Psoas muscle (tissue), 8 donors: ENCODE data around the gene IQCK. TPM values are rescaled to one million over a fixed set of nuclear protein-coding genes. Genes with fewer than 3 reads are reported as not detected.
A peak's percentile ranks its signal among the peaks of the same experiment; 100 is the strongest.

Source experiments
- ATAC-seq, 4 donors: fragments of 200-7000 bp; cut with Tn5 transposase; one replicate each; pipeline ENCODE4 v1.9.1; 2020; ENCODE audit warnings: moderate library complexity in 3 of 4, mild to moderate bottlenecking in 2 of 4
- DNase-seq, 2 donors: peaks; one replicate each; pipeline ENCODE4 v3.0.0-alpha.2; 2020
- H3K27ac ChIP-seq: fragments of 200-600 bp; one replicate; pipeline ENCODE4 v1.8.0; 2022
- H3K27me3 ChIP-seq, 3 donors: fragments of 200-600 bp in 1 of 3; one replicate each; pipeline versions ENCODE4 v1.6.1 to v1.8.0; 2013 to 2022; ENCODE audit warnings: low read length in 2 of 3, mild to moderate bottlenecking in 2 of 3, moderate library complexity in 1 of 3; ENCODE audit not compliant: insufficient read depth in 3 of 3
- H3K36me3 ChIP-seq, 2 donors: fragments of 200-600 bp in 1 of 2; one replicate each; pipeline versions ENCODE4 v1.6.1 to v1.8.0; 2013 to 2022; ENCODE audit warnings: low read depth in 1 of 2, mild to moderate bottlenecking in 1 of 2, moderate library complexity in 1 of 2; ENCODE audit not compliant: insufficient read depth in 1 of 2
- H3K4me1 ChIP-seq: fragments of 200-600 bp; one replicate; pipeline ENCODE4 v1.8.0; 2022
- H3K4me3 ChIP-seq: fragments of 200-600 bp; one replicate; pipeline ENCODE4 v1.8.0; 2022; ENCODE audit warnings: mild to moderate bottlenecking
- H3K9me3 ChIP-seq: fragments of 200-600 bp; one replicate; pipeline ENCODE4 v1.8.0; 2022
- WGBS, 3 donors: extraction: QIAGEN DNeasy Blood & Tissue Kit; methylation state at CpG; one replicate each; pipeline versions ENCODE4 v1.1.6 to v1.1.7; 2013; 5-methylcytosine and 5-hydroxymethylcytosine counted together
- intact Hi-C, 2 donors: fragments of 100-400 bp; cut with DNase I; formaldehyde crosslinking; loops; one replicate each; pipeline versions ENCODE4 v1.11.0 to v1.14.2; 2022
- polyA plus RNA-seq, 3 donors: library from polyadenylated mRNA; stranded (reverse); fragments of 200-250 nt; gene quantifications; one replicate each; pipeline ENCODE4 v1.2.3, GENCODE V29; 2013
- total RNA-seq, 4 donors: library from RNA; stranded (reverse); fragmentation: NEBNext Ultra II Directional in 2 of 4; extraction: Animal tissue kit (Norgen Biotek cat#: 25700) in 2 of 4; gene quantifications; one replicate each; pipeline versions ENCODE4 v1.2.1 to v1.2.4, GENCODE V29; 2021 to 2023
- TF ChIP-seq, protein P1 (sequence below): fragments of 200-600 bp; IDR thresholded peaks from one replicate; pipeline ENCODE4 v1.8.0; 2022; ENCODE audit warnings: antibody characterized with exemption
- donor health status: healthy with polysubstance abuse.
- donor health status: DM: no; HTN: no; CAD: no; lungs with moderate emphysema.
- donor health status: Bipolar disorder and iron deficiency.
- donor health status: healthy.
- donor health status: DM: yes; HTN: yes; CAD: no.
- donor health status: DM: no; HTN: no; CAD: no.
- donor health status: DM: no; HTN: no; CAD: no.
- donor health status: DM: yes; HTN: yes; CAD: no.

IQCK gene
- total and polyA plus RNA-seq, 7 donors, result 4.3 to 9.9 (median 6.3) TPM

DNA sequence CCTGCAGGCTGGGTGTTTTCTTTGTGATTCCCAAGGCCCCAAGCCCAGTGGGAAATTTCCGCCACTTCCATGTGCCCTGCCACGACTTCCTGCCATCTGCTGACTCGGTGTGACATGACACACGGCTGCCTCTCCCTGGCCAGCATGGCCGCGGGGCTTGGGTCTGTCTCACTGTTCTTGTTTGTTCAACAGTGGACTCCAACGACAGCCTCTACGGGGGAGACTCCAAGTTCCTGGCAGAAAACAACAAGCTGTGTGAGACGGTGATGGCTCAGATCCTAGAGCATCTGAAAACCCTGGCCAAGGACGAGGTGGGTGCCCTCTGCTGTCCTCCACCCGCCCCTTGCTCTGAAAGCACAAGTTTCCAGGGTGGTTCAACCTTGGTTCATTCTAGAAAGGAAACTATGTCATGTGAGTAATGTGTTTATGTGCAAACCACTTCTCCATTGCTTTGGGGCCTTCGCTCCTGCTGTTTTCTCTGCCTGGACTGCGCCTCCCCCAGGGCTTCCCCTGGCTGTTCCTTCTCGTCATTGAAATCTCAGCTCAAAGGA is 26.8 kb upstream of the IQCK start:
- 61 to 67% (median 66%) methylated on average over 14 of the region's 14 CpGs for WGBS, 3 donors
- TF ChIP-seq, protein P1, sequence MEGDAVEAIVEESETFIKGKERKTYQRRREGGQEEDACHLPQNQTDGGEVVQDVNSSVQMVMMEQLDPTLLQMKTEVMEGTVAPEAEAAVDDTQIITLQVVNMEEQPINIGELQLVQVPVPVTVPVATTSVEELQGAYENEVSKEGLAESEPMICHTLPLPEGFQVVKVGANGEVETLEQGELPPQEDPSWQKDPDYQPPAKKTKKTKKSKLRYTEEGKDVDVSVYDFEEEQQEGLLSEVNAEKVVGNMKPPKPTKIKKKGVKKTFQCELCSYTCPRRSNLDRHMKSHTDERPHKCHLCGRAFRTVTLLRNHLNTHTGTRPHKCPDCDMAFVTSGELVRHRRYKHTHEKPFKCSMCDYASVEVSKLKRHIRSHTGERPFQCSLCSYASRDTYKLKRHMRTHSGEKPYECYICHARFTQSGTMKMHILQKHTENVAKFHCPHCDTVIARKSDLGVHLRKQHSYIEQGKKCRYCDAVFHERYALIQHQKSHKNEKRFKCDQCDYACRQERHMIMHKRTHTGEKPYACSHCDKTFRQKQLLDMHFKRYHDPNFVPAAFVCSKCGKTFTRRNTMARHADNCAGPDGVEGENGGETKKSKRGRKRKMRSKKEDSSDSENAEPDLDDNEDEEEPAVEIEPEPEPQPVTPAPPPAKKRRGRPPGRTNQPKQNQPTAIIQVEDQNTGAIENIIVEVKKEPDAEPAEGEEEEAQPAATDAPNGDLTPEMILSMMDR, result no peak
- peak in 1 of 2 donors; percentile 39 for DNase-seq
- peaks cover 0 to 58% of the 10 kb centered on the region in 2 donors for H3K36me3 ChIP-seq
- no peak overlapping the region for H3K4me3 ChIP-seq
- intact Hi-C loops, result no loop called here
- no peaks in the 10 kb centered on the region for H3K9me3 ChIP-seq
- H3K27me3 ChIP-seq, result no peaks in the 10 kb centered on the region
- peaks cover 8% of the 10 kb centered on the region for H3K4me1 ChIP-seq
- ATAC-seq, result peak in 3 of 4 donors; percentile 20 to 35 (median 33)
- H3K27ac ChIP-seq, result peak overlapping the region; percentile 16

GRCh38 chr16:19694989-19695388 is 23.1 kb upstream of the IQCK start:
- TF ChIP-seq, protein P1, result no peak
- H3K9me3 ChIP-seq, result no peaks in the 10 kb centered on the region
- 91 to 96% (median 94%) methylated on average over 8 of the region's 8 CpGs for WGBS, 3 donors
- ATAC-seq (no peak), DNase-seq (no peak)
- no peak overlapping the region for H3K27ac ChIP-seq
- no peaks in the 10 kb centered on the region for H3K27me3 ChIP-seq
- H3K4me1 ChIP-seq, result peaks cover 35% of the 10 kb centered on the region
- peaks cover 0 to 35% of the 10 kb centered on the region in 2 donors for H3K36me3 ChIP-seq
- intact Hi-C loops, result no loop called here
- H3K4me3 ChIP-seq, result no peak overlapping the region

GRCh38 chr16:19696328-19696727 is 21.7 kb upstream of the IQCK start:
- peaks cover 43% of the 10 kb centered on the region for H3K4me1 ChIP-seq
- intact Hi-C loops, result no loop called here
- H3K9me3 ChIP-seq, result no peaks in the 10 kb centered on the region
- H3K27ac ChIP-seq, result peak overlapping the region; percentile 58
- ATAC-seq (peak in 1 of 4 donors; percentile 32), DNase-seq (peak; percentile 74 to 82)
- H3K27me3 ChIP-seq, result no peaks in the 10 kb centered on the region
- TF ChIP-seq, protein P1, result no peak
- no peak overlapping the region for H3K4me3 ChIP-seq
- 26 to 36% (median 33%) methylated on average over 10 of the region's 10 CpGs for WGBS, 3 donors
- H3K36me3 ChIP-seq, result peaks cover 0 to 41% of the 10 kb centered on the region in 2 donors

DNA sequence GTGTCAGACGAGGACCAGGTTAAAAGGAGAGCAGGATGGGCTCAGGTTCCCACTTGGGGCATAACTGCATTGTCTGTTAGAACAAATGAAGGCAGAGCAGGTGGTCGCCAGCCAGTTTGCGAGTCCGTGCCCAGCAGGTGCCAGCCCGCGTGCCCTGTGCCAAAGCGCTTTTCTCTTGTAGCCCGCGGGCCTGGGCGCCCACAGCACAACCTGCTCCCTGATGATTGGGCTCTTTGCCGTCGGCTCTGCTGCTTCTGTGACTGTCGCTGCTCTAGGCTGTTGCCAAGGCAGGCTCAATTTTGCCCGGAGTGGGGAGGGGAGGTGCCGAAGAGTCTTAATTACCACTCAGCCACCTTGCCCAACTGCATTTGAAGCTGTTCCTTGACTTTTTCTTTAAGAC is 21.1 kb upstream of the IQCK start:
- peaks cover 0 to 41% of the 10 kb centered on the region in 2 donors for H3K36me3 ChIP-seq
- 68 to 79% (median 79%) methylated on average over 14 to 15 of the region's 15 CpGs for WGBS, 3 donors
- TF ChIP-seq, protein P1, result no peak
- no peak for DNase-seq
- ATAC-seq, result peak in 1 of 4 donors; percentile 27
- intact Hi-C loops, result no loop called here
- H3K4me3 ChIP-seq, result no peak overlapping the region
- H3K4me1 ChIP-seq, result peaks cover 43% of the 10 kb centered on the region
- no peaks in the 10 kb centered on the region for H3K9me3 ChIP-seq
- H3K27ac ChIP-seq, result peak overlapping the region; percentile 58
- H3K27me3 ChIP-seq, result no peaks in the 10 kb centered on the region

GRCh38 chr16:19697756-19698318 is 20.2 kb upstream of the IQCK start:
- ATAC-seq (no peak), DNase-seq (no peak)
- 81 to 86% (median 83%) methylated on average over 8 of the region's 8 CpGs for WGBS, 3 donors
- H3K27me3 ChIP-seq, result no peaks in the 10 kb centered on the region
- TF ChIP-seq, protein P1, result no peak
- peak overlapping the region; percentile 47 for H3K27ac ChIP-seq
- no peak overlapping the region for H3K4me3 ChIP-seq
- intact Hi-C loops, result no loop called here
- H3K4me1 ChIP-seq, result peaks cover 43% of the 10 kb centered on the region
- peaks cover 0 to 41% of the 10 kb centered on the region in 2 donors for H3K36me3 ChIP-seq
- H3K9me3 ChIP-seq, result no peaks in the 10 kb centered on the region
